Activated CD4-positive, alpha-beta T cell treated with anti-CD3 and anti-CD28 coated beads, Interleukin-10, Interleukin-2, amounts not matched to agents 100 ng/mL and 50 ng/mL, durations not matched to agents 16 hours and 8 hours (primary cell): ENCODE data around the gene ADGRD1.

Source experiments
- DNase-seq: peaks from one replicate; pipeline ENCODE4 v3.0.0-alpha.2; 2020

Gene ADGRD1

GRCh38 chr12:130938186-130938585, 15.5 kb upstream of the ADGRD1 start:
- DNase-seq, result no peak

- DNase-seq, result no peak
Observed at GRCh38 chr12:130944878-130945277, 8.8 kb upstream of the ADGRD1 start.

- DNase-seq, result no peak
Observed at GRCh38 chr12:130945786-130946492, 7.8 kb upstream of the ADGRD1 start.

- DNase-seq, result no peak
Observed at GRCh38 chr12:130947028-130947613, 6.6 kb upstream of the ADGRD1 start.

GRCh38 chr12:130948136-130948535, 5.6 kb upstream of the ADGRD1 start:
- DNase-seq, result no peak

GRCh38 chr12:130948751-130949150, 5.0 kb upstream of the ADGRD1 start:
- no peak for DNase-seq

- no peak for DNase-seq
Observed at GRCh38 chr12:130949806-130950205, 3.9 kb upstream of the ADGRD1 start.

- no peak for DNase-seq
Observed at GRCh38 chr12:130951636-130952035, 2.1 kb upstream of the ADGRD1 start.

- no peak for DNase-seq
Observed at GRCh38 chr12:130952171-130952954, 1.3 kb upstream of the ADGRD1 start.

- no peak for DNase-seq
Observed at GRCh38 chr12:130954544-130954831, 781 bp downstream of the ADGRD1 start.

- no peak for DNase-seq
Observed at GRCh38 chr12:130955238-130955816, 1.6 kb downstream of the ADGRD1 start.

- no peak for DNase-seq
Observed at GRCh38 chr12:130956009-130956408, 2.3 kb downstream of the ADGRD1 start.

- DNase-seq, result no peak
Observed at GRCh38 chr12:130956456-130957303, 3.0 kb downstream of the ADGRD1 start.

GRCh38 chr12:130957304-130957621, 3.6 kb downstream of the ADGRD1 start:
- DNase-seq, result no peak

- DNase-seq, result no peak
Observed at GRCh38 chr12:130958557-130959140, 4.9 kb downstream of the ADGRD1 start.

- no peak for DNase-seq
Observed at GRCh38 chr12:130959632-130960031, 5.9 kb downstream of the ADGRD1 start.

GRCh38 chr12:130960058-130960457, 6.4 kb downstream of the ADGRD1 start:
- no peak for DNase-seq

GRCh38 chr12:130960787-130961186, 7.1 kb downstream of the ADGRD1 start:
- no peak for DNase-seq

- no peak for DNase-seq
Observed at GRCh38 chr12:130961921-130962451, 8.3 kb downstream of the ADGRD1 start.

- DNase-seq, result no peak
Observed at GRCh38 chr12:130965214-130965613, 11.5 kb downstream of the ADGRD1 start.

GRCh38 chr12:130965668-130966067, 12.0 kb downstream of the ADGRD1 start:
- no peak for DNase-seq

GRCh38 chr12:130966443-130967030, 12.8 kb downstream of the ADGRD1 start:
- no peak for DNase-seq
